Activated CD4-positive, alpha-beta T cell treated with anti-CD3 and anti-CD28 coated beads, Interleukin-2, amount 50 U/mL, for 16 hours (primary cell): ENCODE results near the gene IGSF6.

ENCODE experiments used
- DNase-seq: peaks from one replicate; pipeline ENCODE4 v3.0.0-alpha.2; 2020

The IGSF6 gene

GRCh38 chr16:21598701-21599121 is 53.7 kb downstream of the IGSF6 start:
- DNase-seq, result peak; percentile 8

DNA sequence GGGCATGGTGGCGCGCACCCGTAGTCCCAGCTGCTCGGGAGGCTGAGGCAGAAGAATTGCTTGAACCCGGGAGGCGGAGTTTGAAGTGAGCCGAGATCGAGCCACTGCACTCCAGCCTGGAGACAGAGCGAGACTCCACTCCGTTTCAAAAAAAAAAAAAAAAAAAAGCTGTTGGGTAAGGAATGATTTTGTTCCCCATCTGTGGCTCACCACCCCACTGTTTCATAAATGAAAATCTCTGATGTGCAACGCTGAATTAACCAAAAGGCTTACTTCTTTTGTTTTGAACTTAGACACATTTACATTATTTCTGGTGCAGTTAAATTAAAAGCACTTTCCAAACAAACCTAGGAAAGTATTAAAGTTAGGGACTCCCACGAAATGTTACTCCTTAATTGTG is 54.2 kb downstream of the IGSF6 start:
- no peak for DNase-seq

DNA sequence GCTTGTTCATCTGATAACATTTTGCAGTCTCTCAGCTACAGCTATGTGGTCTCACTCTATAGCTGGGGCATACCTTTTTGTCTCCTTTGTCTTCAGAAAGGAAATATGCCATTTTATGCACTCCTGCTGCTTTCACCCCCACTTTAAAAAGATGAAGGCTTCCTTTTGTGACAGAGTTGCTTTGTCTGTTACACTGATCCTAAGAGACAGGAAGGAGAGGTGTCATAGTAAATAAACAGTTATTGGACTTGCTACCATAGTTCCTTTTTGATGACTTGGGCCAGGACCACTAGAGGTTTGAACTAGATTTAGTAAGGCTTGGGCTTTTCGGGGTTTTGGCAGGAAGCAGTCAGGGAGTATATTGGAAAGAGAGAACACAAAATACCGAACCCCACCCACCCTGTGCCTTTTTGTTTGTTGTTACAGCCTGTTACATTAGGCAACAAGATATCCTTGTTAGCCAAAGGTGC is 54.8 kb downstream of the IGSF6 start:
- no peak for DNase-seq

DNA sequence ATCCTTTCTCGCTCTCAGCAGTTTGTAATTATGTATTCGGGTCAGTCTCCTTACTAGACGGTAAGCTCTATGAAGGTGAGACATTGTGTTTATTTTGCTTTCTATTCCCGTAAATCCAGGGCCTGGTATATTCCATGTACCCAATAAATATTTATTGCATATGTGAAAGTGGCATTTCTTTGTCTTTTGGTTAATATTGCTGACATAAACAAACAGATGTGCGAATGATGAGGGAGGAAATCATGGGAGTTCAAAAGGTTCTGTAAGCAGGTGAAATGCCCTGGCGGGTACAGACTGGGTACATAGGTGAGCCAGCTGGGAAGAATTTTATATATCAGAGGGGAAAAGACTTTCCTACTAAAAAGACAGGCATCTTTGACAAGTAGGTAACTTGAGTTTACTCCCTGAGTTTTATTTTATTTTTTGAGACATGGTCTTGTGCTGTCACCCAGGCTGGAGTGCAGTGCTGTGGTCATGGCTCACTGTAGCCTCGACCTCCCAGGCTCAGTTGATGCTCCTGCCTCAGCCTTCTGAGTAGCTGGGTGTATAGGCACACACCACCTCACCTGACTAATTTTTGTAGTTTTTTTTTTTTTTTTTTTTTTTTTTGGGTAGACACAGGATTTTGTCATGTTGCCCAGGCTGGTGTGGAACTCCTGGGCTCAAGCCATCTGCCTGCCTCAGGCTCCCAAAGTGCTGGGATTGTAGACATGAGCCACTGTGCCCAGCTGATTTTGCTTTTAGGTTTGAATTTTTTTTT is 58.7 kb downstream of the IGSF6 start:
- no peak for DNase-seq

- no peak for DNase-seq
Measured at GRCh38 chr16:21592191-21592590, 60.2 kb downstream of the IGSF6 start.

GRCh38 chr16:21590796-21591195 is 61.6 kb downstream of the IGSF6 start:
- no peak for DNase-seq

DNA sequence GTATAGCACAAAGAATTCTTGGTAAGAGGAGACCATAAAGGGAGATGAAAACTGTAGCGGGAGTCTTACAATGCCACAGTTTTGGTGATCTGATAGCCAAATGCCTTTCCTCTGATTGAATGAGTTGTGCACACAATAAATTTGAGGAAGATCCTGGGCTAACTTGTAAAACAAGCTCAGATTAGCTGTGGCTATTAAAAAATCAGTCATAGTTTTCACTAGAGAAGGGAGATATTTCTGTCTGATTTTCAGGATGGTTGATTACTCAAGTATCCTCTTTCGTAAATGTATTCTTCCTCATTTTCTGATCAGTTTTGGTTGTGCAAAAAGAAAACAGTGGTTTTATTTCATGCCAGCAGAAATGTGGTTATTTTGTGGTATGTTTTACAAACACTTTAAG is 62.1 kb downstream of the IGSF6 start:
- DNase-seq, result no peak

DNA sequence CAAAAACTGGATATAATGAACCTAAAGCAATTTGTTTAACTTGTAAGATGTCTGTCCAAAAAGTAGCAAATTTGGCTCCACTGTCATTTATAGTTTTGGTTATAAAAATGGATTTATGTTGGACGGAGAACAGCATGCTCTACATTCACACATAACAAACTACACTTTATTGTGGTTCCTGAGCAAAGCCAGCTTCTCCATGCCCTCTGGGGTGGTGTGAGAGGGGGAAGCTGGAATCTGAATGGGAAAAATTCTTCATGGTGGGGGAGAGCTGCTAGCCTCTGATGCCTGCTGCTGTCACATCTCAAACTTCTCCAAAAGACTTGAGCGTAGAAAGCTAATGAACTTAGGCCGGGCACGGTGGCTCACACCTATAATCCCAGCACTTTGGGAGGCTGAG is 62.9 kb downstream of the IGSF6 start:
- no peak for DNase-seq
